ENCODE data around the gene CCPG1.

The CCPG1 gene

GRCh38 chr15:55379095-55379494 lies 29.1 kb downstream of the CCPG1 start:
- DNase-seq, result no peak

GRCh38 chr15:55372701-55373440 lies 35.3 kb downstream of the CCPG1 start:
- no peak for DNase-seq

GRCh38 chr15:55366981-55367380 lies 41.2 kb downstream of the CCPG1 start:
- no peak for DNase-seq

GRCh38 chr15:55362641-55363040 lies 45.5 kb downstream of the CCPG1 start:
- no peak for DNase-seq

- DNase-seq, result no peak
These were observed 47.1 kb downstream of the CCPG1 start for GRCh38 chr15:55361048-55361447.

GRCh38 chr15:55360256-55360655 lies 47.9 kb downstream of the CCPG1 start:
- DNase-seq, result no peak

GRCh38 chr15:55358471-55358870 lies 49.7 kb downstream of the CCPG1 start:
- DNase-seq, result no peak

GRCh38 chr15:55357774-55358173 lies 50.4 kb downstream of the CCPG1 start:
- DNase-seq, result no peak

- DNase-seq, result no peak
These were observed 51.1 kb downstream of the CCPG1 start for GRCh38 chr15:55356985-55357585.

- DNase-seq, result no peak
These were observed 55.1 kb downstream of the CCPG1 start for GRCh38 chr15:55353025-55353424.

- DNase-seq, result no peak
These were observed 58.9 kb downstream of the CCPG1 start for GRCh38 chr15:55349282-55349681.

- no peak for DNase-seq
These were observed 59.8 kb downstream of the CCPG1 start for GRCh38 chr15:55348281-55348778.

- DNase-seq, result no peak
These were observed 64.0 kb downstream of the CCPG1 start for GRCh38 chr15:55344206-55344605.

GRCh38 chr15:55343168-55343567 lies 65.0 kb downstream of the CCPG1 start:
- no peak for DNase-seq

- DNase-seq, result no peak
These were observed 71.0 kb downstream of the CCPG1 start for GRCh38 chr15:55337160-55337559.

GRCh38 chr15:55334997-55335396 lies 73.2 kb downstream of the CCPG1 start:
- DNase-seq, result no peak

- no peak for DNase-seq
These were observed 73.8 kb downstream of the CCPG1 start for GRCh38 chr15:55334371-55334770.

- no peak for DNase-seq
These were observed 80.8 kb downstream of the CCPG1 start for GRCh38 chr15:55327387-55327786.

GRCh38 chr15:55322467-55322866 lies 85.7 kb downstream of the CCPG1 start:
- DNase-seq, result no peak

- no peak for DNase-seq
These were observed 87.2 kb downstream of the CCPG1 start for GRCh38 chr15:55320963-55321362.

GRCh38 chr15:55320238-55320550 lies 88.0 kb downstream of the CCPG1 start:
- no peak for DNase-seq

- DNase-seq, result peak; percentile 49
These were observed 88.5 kb downstream of the CCPG1 start for GRCh38 chr15:55319537-55320237.

GRCh38 chr15:55318588-55319494 lies 89.3 kb downstream of the CCPG1 start, which contains the start of the genes PIGB and PIGBOS1:
Gene PIGB (plus strand): TSS chr15:55319222. CDS start chr15:55319251, 29 bp downstream.
Gene PIGBOS1 (minus strand): TSS chr15:55319123. CDS start chr15:55317792, 1,331 bp downstream.
- DNase-seq, result peak; percentile 95

All from RPMI8226 (cell line).